ENCODE results near the gene ATRIP. TPM values are rescaled to one million over a fixed set of nuclear protein-coding genes. Genes with fewer than 3 reads are reported as not detected.

ATRIP gene
- total and polyA plus RNA-seq, 2 experiments from 2014 or later = 4.2 to 8.4 TPM

GRCh38 chr3:48402907-48403306 is 43.6 kb upstream of the ATRIP start:
- Histone ChIP-seq H3K27me3 (replicated peaks; ENCODE audit: insufficient read depth) (no peaks in the 10 kb centered on the region; the same call in 1 of the 2 replicates), H3K79me2 (ENCODE audit: insufficient read depth) (no peaks in the 10 kb centered on the region), H3F3A (ENCODE audit: insufficient read depth) (peaks cover 12% of the 10 kb centered on the region), H3K9me2 (ENCODE audit: insufficient read depth) (no peaks in the 10 kb centered on the region), H3K4me3 (no peak overlapping the region), H2AFZ (no peak overlapping the region), H3K4me2 (ENCODE audit: unreplicated experiment) (no peak overlapping the region), H4K20me1 (ENCODE audit: insufficient read depth) (no peaks in the 10 kb centered on the region), H3K36me3 (ENCODE audit: low read depth) (no peaks in the 10 kb centered on the region), H3K4me1 (ENCODE audit: insufficient read depth) (peaks cover 12% of the 10 kb centered on the region), H3K9ac (no peak overlapping the region), H3K9me3 (ENCODE audit: low read depth) (no peaks in the 10 kb centered on the region), H3K27ac (no peak overlapping the region)
- TF ChIP-seq EZH2phosphoT487 (IDR thresholded peaks at IDR 0.05; ENCODE audit: insufficient read depth, low read depth) = no peak
- TF ChIP-seq EZH2 (IDR thresholded peaks at IDR 0.05; ENCODE audit: insufficient read depth, poor library complexity, severe bottlenecking) = no peak
- in situ Hi-C loops (cut with MboI) = no loop called here
- DNase-seq = no peak
- 46 to 61% methylated on average over 3 of the region's 3 CpGs for WGBS, 2 experiments (ENCODE audit: low coverage in 1 of 2, low lambda C conversion rate in 2 of 2, missing lambda C conversion rate in 2 of 2)

- Histone ChIP-seq H3K4me1 (ENCODE audit: insufficient read depth) (peaks cover 12% of the 10 kb centered on the region), H2AFZ (no peak overlapping the region), H3K27ac (no peak overlapping the region), H4K20me1 (ENCODE audit: insufficient read depth) (no peaks in the 10 kb centered on the region), H3K79me2 (ENCODE audit: insufficient read depth) (no peaks in the 10 kb centered on the region), H3K9me3 (ENCODE audit: low read depth) (no peaks in the 10 kb centered on the region), H3K27me3 (replicated peaks; ENCODE audit: insufficient read depth) (no peaks in the 10 kb centered on the region; the same call in 1 of the 2 replicates), H3K9me2 (ENCODE audit: insufficient read depth) (no peaks in the 10 kb centered on the region), H3K36me3 (ENCODE audit: low read depth) (no peaks in the 10 kb centered on the region), H3F3A (ENCODE audit: insufficient read depth) (peaks cover 12% of the 10 kb centered on the region), H3K9ac (no peak overlapping the region), H3K4me3 (no peak overlapping the region), H3K4me2 (ENCODE audit: unreplicated experiment) (no peak overlapping the region)
- TF ChIP-seq EZH2 (IDR thresholded peaks at IDR 0.05; ENCODE audit: insufficient read depth, poor library complexity, severe bottlenecking) (no peak), EZH2phosphoT487 (IDR thresholded peaks at IDR 0.05; ENCODE audit: insufficient read depth, low read depth) (no peak)
- in situ Hi-C loops (cut with MboI) = no loop called here
- WGBS, 2 experiments (ENCODE audit: low coverage in 1 of 2, low lambda C conversion rate in 2 of 2, missing lambda C conversion rate in 2 of 2) = 88 to 90% methylated on average over 14 to 15 of the region's 15 CpGs
- no peak for DNase-seq
Observed at GRCh38 chr3:48403533-48404439, 42.8 kb upstream of the ATRIP start.

GRCh38 chr3:48404440-48405342 is 41.8 kb upstream of the ATRIP start:
- Histone ChIP-seq H3K36me3 (ENCODE audit: low read depth) (no peaks in the 10 kb centered on the region), H3K27me3 (replicated peaks; ENCODE audit: insufficient read depth) (no peaks in the 10 kb centered on the region), H3K4me1 (ENCODE audit: insufficient read depth) (peaks cover 12% of the 10 kb centered on the region), H3F3A (ENCODE audit: insufficient read depth) (peaks cover 12% of the 10 kb centered on the region), H3K79me2 (ENCODE audit: insufficient read depth) (no peaks in the 10 kb centered on the region), H2AFZ (no peak overlapping the region), H3K9me2 (ENCODE audit: insufficient read depth) (no peaks in the 10 kb centered on the region), H4K20me1 (ENCODE audit: insufficient read depth) (no peaks in the 10 kb centered on the region), H3K4me2 (ENCODE audit: unreplicated experiment) (no peak overlapping the region), H3K27ac (no peak overlapping the region), H3K4me3 (no peak overlapping the region), H3K9ac (no peak overlapping the region), H3K9me3 (ENCODE audit: low read depth) (no peaks in the 10 kb centered on the region)
- TF ChIP-seq EZH2 (IDR thresholded peaks at IDR 0.05; ENCODE audit: insufficient read depth, poor library complexity, severe bottlenecking) = no peak
- 75 to 80% methylated on average over 21 of the region's 21 CpGs for WGBS, 2 experiments (ENCODE audit: low coverage in 1 of 2, low lambda C conversion rate in 2 of 2, missing lambda C conversion rate in 2 of 2)
- in situ Hi-C loops (cut with MboI) = no loop called here
- DNase-seq = no peak

DNA sequence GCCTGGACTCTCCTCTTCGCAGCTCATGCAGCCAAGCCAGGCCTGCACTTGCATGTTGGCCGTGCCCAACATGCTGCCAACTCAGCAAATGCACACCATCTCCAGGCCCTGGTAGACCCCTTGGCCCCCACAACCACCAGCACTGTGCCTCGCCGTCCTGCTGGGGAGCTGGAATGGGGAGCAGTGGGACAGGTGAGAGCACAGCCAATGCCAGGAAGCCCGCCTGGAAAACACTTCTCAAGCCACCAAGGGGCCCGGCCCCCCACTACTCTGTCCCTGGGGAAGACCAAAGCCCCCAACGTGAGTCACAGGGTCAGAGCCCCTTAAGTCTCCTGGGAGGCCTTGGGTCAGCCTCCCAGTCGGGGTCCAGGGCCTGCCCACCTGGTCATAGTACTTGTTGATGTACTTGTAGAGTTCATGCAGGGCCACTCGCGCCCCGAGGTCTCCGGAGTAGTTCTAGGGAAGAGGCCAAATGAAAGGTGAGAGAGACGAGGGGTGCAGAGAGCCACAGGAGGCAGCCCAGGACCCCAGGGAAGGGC is 41.1 kb upstream of the ATRIP start:
- peaks cover 12% of the 10 kb centered on the region for H3F3A ChIP-seq (ENCODE audit: insufficient read depth)
- no peaks in the 10 kb centered on the region for H3K27me3 ChIP-seq (replicated peaks; ENCODE audit: insufficient read depth)
- no peaks in the 10 kb centered on the region for H4K20me1 ChIP-seq (ENCODE audit: insufficient read depth)
- no peaks in the 10 kb centered on the region for H3K9me2 ChIP-seq (ENCODE audit: insufficient read depth)
- no peak overlapping the region for H3K4me3 ChIP-seq
- no peaks in the 10 kb centered on the region for H3K36me3 ChIP-seq (ENCODE audit: low read depth)
- H2AFZ ChIP-seq = no peak overlapping the region
- no peaks in the 10 kb centered on the region for H3K9me3 ChIP-seq (ENCODE audit: low read depth)
- no peak for DNase-seq
- no peak overlapping the region for H3K9ac ChIP-seq
- H3K4me1 ChIP-seq (ENCODE audit: insufficient read depth) = peaks cover 12% of the 10 kb centered on the region
- TF ChIP-seq EZH2 (IDR thresholded peaks at IDR 0.05; ENCODE audit: insufficient read depth, poor library complexity, severe bottlenecking) = no peak
- no peak for TF ChIP-seq EZH2phosphoT487 (IDR thresholded peaks at IDR 0.05; ENCODE audit: insufficient read depth, low read depth)
- no peak overlapping the region for H3K4me2 ChIP-seq (ENCODE audit: unreplicated experiment)
- WGBS, 2 experiments (ENCODE audit: low coverage in 1 of 2, low lambda C conversion rate in 2 of 2, missing lambda C conversion rate in 2 of 2) = 83% methylated on average over 13 of the region's 13 CpGs
- in situ Hi-C loops (cut with MboI) = no loop called here
- H3K79me2 ChIP-seq (ENCODE audit: insufficient read depth) = no peaks in the 10 kb centered on the region
- no peak overlapping the region for H3K27ac ChIP-seq
